GM19240 (cell line): ENCODE measurements around the gene MBL2.

ENCODE experiments used
- DNase-seq: peaks from one replicate; pipeline ENCODE4 v3.0.0; 2011; ENCODE audit warnings: low spot score; ENCODE audit not compliant: insufficient read length

MBL2 gene

GRCh38 chr10:52774182-52774581 is 1.6 kb upstream of the MBL2 start:
- no peak for DNase-seq

DNA sequence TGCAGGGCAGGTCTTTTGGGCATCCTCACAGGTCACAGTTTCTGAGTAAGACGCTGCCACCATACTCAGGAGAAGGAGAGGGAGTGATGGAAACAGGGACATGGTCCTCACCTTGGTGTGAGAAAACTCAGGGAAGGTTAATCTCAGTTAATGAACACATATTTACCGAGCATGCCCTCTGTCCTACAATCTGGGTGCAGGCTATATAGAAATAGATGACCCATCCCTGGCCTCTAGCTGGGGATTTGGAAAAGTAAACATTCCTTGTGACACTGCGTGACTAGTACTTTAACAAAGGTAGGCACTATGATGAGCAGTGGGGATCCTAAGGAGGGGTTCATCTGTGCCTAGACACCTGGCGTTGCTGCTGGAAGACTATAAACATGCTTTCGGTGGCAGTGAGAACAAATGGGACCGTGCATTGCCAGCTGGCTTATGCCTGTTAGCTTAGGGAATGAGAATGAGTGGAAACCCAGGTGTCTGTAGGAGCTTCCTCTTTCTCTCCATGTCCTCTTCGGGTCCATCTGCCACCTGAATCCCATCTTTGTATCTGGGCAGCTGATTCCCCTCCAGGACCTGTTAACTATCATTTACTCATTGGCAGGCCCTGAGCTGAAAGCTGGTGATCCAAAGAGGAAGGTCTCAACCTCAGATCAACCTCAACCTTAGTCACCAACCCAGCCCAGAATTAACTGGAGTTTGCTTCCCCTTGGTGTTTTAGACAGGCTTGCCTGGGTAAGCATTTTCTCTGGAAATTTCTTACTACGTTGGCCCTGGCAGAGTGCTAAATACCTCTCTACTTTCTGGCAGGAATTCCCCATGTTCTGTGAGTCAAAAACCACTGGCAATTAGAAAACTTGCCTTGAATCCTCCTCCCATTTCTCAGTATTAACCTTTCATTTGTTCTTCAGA is 794 bp downstream of the MBL2 start:
- no peak for DNase-seq

DNA sequence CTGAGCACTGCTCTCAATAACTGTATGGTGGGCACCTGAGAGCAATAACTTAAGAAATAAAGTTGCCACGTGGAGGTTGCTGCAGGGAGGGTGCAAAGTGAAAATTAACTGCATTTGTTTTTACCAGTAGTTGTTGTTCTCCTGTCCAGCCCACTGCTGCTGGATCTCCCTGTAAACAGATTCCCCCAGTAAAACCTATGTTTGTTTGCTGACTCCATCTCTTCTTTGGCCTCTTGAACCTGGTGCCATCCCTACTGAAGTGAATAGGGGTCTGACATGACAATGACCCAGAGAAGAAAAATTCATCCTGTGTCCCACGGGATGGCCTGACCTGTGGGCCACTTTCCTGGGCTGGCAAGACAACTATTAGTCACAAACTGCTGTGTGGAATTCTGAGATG is 1.7 kb downstream of the MBL2 start:
- DNase-seq: no peak

GRCh38 chr10:52769966-52770365 is 2.6 kb downstream of the MBL2 start:
- DNase-seq: no peak

DNA sequence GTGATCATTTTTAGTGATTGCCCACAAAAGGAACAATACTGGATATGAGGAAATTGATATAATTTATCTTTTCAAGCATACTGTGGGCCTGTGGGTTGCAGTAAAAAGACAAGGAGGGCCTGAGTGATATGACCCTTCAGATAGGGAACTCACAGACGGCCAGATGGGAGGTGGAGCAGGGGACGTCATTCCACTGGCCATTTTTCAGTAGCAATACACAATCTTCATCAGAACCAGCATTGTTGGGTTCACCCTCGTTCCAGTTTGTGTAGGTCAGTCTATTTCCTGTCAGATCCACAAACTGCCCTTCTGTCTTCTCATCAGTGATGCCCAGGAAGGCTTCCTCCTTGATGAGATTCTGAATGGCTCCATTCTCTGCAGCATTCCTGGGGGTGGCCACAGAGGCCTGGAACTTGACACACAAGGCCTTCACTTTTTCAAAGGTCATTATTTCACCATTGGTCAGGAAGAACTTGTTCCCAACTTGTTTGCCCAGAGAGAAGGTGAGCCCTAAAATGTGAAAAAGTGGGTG is 4.5 kb downstream of the MBL2 start:
- DNase-seq: no peak

DNA sequence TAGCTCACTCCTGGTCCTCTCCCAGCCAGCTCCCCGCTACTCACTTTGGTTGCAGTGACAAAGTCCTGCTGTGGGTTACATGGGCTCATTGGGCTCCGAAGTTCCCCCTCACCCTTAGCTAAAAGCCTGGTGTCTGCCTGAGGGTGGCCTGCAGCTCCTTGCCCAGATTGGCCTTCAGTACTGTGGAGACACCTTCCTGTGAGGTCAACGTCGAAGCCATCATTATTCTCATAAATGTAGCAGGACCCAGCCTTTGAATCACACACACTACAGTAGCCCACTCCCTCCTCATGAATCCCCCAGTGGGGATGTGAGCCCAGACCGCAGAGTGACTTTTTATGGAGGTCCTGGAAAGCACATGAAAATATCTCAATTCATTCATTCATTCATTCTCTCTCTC is 10.5 kb downstream of the MBL2 start:
- DNase-seq: no peak

GRCh38 chr10:52759154-52759553 is 13.4 kb downstream of the MBL2 start:
- no peak for DNase-seq

DNA sequence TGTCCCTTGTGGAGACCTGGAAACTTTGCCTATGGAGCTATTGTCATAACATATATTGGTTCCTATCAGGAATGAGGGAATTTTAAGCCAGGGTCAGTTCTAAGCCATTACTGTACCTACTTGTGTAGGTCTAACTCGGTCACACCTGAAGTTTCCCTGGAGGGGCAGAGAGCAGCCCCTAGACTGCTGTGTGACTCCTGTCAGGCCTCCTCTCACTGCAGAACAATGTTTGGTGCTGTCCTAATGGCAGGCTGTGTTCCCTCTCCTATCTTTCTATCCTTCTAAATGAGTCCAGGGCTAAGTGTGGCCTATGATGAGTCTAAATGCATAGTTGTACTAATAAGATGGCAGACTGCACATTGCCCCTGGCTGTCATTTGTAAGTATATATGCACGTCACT is 14.2 kb downstream of the MBL2 start:
- DNase-seq: no peak

DNA sequence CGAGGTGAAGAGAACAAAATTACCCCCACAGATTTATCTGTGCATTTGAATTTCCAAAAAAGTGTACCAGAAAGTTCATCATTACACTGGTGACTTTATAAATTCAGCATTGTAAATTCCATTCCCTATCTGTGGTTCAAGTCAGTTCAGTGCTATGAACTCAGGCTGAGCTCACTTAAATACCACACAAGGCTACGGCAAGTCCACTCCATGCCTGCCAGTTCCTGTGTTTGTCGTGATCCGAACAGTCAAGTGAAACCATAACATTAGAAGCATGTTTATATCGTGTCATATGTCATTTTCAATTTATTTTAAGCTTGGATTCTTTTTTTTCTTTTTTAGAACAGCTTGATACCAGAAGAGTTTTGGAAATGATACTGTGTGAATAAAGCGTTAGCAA is 14.8 kb downstream of the MBL2 start:
- no peak for DNase-seq

DNA sequence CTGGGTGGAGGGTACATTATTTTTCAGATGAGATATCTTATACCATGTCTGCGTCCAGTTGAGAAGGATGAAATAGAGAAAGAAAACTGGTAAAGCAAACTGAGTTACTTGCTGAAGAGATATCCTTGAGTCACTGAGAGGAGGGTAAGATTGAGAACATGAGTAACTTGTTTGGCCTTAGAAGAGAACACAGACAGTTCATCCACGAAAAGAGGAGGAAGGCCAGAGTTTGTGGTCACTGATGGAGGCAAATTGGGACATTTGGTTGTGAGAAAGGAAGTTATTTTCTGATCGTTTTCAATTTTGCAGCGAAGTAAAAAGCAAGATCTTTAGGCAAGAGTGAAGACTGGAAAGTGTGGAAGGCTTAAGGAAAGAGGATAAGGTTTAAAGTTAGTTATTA is 15.6 kb downstream of the MBL2 start:
- no peak for DNase-seq

DNA sequence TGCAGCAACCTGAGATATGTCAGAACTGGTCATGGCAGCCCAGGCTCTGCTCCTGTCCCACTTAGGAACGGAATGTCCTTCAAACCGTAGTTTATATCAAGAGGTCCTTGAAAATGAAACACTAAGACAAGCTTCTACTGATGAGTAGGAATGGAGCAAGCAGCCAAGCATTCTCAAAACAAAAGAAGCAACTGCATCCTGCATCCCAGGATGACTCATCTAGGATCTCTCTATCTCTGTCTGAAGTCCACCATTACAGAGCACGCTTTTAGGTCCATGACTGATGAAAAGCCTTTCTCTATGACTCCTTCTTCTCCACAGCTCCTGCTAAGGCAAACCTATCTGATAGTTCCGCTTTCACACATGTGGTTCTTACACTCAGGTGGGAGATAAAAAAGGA is 16.3 kb downstream of the MBL2 start:
- DNase-seq: no peak

DNA sequence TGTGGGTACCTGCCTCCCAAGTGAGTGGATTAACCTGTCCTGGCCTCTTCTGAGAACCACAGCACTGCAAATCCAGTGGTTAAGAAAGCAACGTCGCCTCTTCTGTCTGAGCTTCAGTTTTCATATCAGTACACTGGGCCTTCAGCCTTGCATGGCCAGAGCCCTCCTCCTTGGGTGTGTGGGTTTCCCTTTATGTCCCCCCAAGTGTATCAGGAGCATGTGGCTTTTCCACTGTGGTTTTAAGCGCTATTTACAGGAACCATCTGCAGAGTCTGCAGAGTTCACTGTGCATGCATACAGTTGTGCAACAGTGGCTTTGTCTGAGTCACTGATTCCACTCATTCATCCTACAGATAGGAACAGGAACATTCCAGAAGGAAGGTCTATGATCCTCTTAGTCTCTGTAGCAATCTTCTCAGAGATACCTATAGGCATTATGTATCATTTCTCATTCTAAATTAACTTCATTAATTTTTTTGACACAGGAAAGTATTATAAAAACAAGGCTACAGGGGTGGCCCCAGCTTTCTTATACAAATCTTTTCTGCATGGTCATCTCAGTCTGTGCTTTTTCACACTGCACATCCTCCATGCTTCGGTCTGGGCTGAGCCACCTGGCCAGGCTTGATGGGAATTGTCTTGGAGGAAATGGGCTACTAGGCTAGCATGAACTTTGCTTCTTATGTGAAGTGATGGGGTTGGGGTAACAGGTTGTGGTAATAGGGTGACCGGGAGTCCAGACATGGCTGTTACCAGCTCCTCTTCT is 17.1 kb downstream of the MBL2 start:
- DNase-seq: no peak

DNA sequence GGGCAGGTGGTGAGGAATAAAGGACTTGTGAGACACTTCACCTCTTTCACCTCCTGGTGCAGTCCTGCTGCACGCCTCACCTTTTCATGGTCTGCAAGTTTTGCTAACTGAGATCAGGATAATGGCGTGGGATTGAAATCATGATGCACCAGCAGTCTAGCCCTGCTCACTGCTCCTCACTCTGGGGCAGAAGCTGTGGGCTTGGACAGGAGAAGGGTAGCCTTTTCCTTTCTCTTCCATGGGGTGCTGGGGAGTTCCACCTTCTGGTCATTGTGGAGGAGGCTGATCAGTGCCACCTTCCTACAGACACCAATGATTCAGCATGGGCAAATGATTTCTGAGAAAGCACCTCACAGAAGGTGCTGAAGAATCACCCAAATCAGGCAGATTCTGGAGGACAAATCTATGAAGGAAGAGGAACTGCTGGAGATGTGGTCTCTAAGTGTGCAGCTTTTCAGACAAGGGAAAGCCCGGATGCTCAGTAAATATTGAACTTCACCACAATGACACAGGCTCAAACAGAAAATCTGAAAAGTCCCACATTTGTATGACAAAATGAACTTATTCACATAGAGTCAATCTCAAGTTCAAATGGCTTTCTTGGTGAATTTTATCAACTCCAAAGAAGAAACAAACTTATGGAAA is 19.7 kb downstream of the MBL2 start:
- no peak for DNase-seq

- DNase-seq: no peak
These were observed 20.3 kb downstream of the MBL2 start for GRCh38 chr10:52752261-52752660.

GRCh38 chr10:52751337-52751736 is 21.2 kb downstream of the MBL2 start:
- DNase-seq: no peak

- DNase-seq: no peak
These were observed 22.0 kb downstream of the MBL2 start for GRCh38 chr10:52750629-52751028.

DNA sequence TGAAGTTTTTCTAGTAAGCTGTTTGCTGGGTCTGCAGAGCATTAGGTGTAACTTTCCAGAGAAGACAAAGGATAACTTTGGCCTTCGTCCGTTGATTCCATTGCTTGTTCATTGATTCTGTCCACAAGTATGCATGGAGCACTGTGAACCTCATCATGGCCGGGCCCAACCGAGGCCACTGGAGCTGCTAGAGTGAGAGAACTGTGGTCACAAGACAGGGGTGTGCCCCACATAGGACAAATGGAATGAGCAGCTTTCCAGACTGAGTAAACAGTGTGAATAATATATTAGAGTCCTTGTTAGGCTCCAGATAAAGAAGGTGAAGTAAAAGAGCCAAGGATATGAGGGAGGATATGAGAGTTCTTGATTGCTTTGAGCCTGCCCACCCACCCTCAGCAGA is 24.9 kb downstream of the MBL2 start:
- no peak for DNase-seq

DNA sequence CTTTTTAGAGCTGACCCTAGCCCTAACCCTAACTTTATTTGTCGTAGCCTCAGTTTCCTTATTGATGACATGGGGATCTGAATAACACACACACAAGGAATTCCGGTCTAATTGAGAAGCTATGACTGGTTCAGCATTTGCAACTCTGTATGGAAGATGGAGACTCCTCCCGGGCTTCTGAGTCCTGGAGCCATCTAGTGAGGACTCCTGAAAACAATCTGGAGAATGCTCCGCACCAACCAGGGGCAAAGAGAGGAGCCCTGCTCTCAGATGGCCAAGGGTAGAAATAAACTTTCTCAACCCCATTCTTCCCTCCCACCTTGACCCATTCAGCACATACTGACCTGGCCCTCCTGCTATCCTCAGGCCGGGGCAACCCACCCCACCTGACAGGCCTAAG is 26.4 kb downstream of the MBL2 start:
- no peak for DNase-seq

DNA sequence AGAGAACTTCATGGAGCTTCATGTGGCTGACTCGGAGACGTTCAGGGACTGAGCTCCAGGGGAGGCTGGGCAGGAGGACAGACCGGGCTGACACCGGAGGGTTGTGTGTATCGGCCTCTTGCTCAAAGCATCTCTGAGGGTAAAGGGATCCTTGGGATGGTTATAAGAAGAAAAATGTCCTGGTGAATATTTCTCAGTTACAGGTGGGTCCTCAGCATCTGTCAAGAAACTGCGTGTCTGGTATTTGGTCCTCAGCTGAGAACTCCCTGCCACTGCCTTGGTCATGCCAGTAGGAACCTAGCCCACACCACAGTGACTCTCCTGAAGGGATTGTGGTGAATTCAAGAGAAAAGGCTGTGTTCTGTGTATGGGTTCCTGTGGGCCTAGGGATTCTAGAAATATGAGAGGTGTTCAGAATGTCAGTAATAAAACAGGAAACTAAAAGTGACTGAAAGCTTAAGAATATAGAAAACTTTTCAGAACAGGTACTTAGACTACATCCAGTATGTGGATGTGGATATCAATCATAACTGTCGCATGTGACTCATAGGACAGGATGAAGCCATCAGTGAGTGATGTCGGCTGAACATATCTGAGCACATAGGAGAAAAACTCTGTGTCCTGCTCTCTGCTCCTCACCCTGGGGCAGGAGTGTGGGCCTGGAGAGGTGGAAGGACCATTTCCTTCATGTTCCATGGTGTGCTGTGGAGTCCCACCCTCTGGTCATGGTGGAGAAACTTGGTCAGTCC is 28.4 kb downstream of the MBL2 start:
- DNase-seq: no peak

GRCh38 chr10:52742731-52743130 is 29.9 kb downstream of the MBL2 start:
- DNase-seq: no peak

- DNase-seq: no peak
These were observed 30.7 kb downstream of the MBL2 start for GRCh38 chr10:52741851-52742250.
